ENCODE data around the gene DNHD1.

Gene DNHD1

DNA sequence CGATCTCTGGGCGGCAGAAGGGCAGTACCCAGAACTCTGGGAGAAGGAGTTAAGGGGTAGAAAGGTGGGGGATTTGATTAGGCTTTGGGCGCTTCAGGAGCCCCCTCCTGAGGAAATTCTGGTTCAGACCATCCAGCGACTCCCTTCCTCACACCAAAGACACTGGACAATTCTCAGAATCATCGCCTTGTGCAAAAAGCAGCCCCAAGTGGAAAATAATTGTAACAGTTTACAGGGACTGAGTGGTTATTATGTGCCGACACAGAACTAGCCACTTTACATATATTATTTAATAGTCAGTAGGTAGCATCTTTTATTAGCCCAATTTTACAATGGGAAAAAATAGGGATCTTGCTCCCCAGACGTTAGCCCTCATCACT is 22.7 kb upstream of the DNHD1 start:
- H3K9me3 ChIP-seq (ENCODE audit: insufficient read depth, low read length): no peaks in the 10 kb centered on the region
- H3K9ac ChIP-seq (ENCODE audit: insufficient read length, low read depth): peak overlapping the region; percentile 69
- H3K36me3 ChIP-seq (ENCODE audit: insufficient read depth, insufficient read length, low read length): peaks cover 36% of the 10 kb centered on the region
- no peak for DNase-seq (ENCODE audit: low read depth, low spot score)
- H3K27me3 ChIP-seq (ENCODE audit: insufficient read depth, insufficient read length): peaks cover 11% of the 10 kb centered on the region
- TF ChIP-seq YY1 (IDR thresholded peaks at IDR 0.05; ENCODE audit: insufficient read depth, insufficient read length) (no peak), ZNF274 (IDR thresholded peaks at IDR 0.05; ENCODE audit: low read depth, low read length) (no peak), SUZ12 (IDR thresholded peaks at IDR 0.05; ENCODE audit: extremely low read depth, insufficient read depth, insufficient read length) (no peak)
- peaks cover 5% of the 10 kb centered on the region for H3K4me1 ChIP-seq (ENCODE audit: insufficient read depth, insufficient read length)
- H3K4me3 ChIP-seq (ENCODE audit: insufficient read length, low read depth): peak overlapping the region; percentile 25

DNA sequence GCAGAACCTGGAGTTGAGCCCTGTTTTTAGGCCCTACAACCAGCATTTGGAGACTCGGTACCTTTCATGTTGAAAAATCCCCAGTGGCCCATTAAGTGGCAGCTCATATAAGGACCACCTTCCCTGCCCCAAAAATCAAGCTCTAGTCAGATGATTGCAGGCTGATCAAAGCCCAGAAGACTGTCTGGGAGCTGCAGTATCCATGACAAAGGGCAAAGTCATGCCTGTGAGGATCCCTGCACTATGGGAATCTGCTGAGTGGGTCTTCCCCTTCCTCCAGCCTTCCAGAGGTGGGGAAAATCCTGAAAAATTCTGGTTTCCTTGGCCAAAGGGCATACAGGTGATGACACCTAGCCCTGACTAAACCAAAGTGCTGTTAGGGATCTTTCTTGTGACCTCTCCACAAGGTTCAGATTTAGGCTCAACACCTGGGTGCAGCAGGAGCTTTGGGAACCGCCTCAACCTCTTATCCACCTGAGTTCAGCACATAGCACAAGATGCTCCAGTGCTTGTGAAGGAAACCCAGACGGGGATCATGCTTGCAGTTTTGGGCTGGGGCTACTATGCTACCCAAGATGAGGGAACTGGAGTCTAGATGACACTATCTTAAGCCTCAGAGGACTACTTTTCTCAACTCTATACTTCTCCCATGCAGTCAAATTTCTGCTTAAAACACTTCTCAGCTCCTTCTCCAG is 22.1 kb upstream of the DNHD1 start:
- peak; percentile 3 for DNase-seq (ENCODE audit: low read depth, low spot score)
- Histone ChIP-seq H3K27me3 (ENCODE audit: insufficient read depth, insufficient read length) (peaks cover 11% of the 10 kb centered on the region), H3K4me1 (ENCODE audit: insufficient read depth, insufficient read length) (peaks cover 5% of the 10 kb centered on the region), H3K36me3 (ENCODE audit: insufficient read depth, insufficient read length, low read length) (peaks cover 41% of the 10 kb centered on the region), H3K9me3 (ENCODE audit: insufficient read depth, low read length) (no peaks in the 10 kb centered on the region), H3K9ac (ENCODE audit: insufficient read length, low read depth) (no peak overlapping the region), H3K4me3 (ENCODE audit: insufficient read length, low read depth) (no peak overlapping the region)
- TF ChIP-seq YY1 (IDR thresholded peaks at IDR 0.05; ENCODE audit: insufficient read depth, insufficient read length) (no peak), ZNF274 (IDR thresholded peaks at IDR 0.05; ENCODE audit: low read depth, low read length) (no peak)

DNA sequence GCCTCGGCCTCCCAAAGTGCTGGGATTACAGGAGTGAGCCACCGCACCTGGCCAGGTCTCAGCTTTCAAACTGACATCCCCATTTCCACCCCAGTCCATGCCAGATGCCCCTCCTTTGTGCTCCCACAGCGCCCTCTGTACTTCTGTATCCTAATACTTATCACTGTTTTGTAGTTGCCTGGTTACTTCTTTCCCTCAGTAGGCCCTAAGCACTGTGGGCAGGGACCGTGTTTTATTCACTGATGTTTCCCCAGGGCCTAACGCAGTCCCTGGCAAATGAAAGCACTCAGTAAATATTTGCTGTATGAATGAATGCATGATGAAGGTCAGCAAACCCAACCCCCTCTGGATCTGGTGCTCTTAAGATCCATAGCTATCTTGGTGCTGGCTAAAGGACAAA is 21.1 kb upstream of the DNHD1 start:
- no peak overlapping the region for H3K9ac ChIP-seq (ENCODE audit: insufficient read length, low read depth)
- H3K4me3 ChIP-seq (ENCODE audit: insufficient read length, low read depth): no peak overlapping the region
- peaks cover 11% of the 10 kb centered on the region for H3K27me3 ChIP-seq (ENCODE audit: insufficient read depth, insufficient read length)
- peak; percentile 5 for DNase-seq (ENCODE audit: low read depth, low spot score)
- TF ChIP-seq ZNF274 (IDR thresholded peaks at IDR 0.05; ENCODE audit: low read depth, low read length) (no peak), YY1 (IDR thresholded peaks at IDR 0.05; ENCODE audit: insufficient read depth, insufficient read length) (no peak), SUZ12 (IDR thresholded peaks at IDR 0.05; ENCODE audit: extremely low read depth, insufficient read depth, insufficient read length) (no peak)
- no peaks in the 10 kb centered on the region for H3K9me3 ChIP-seq (ENCODE audit: insufficient read depth, low read length)
- peaks cover 5% of the 10 kb centered on the region for H3K4me1 ChIP-seq (ENCODE audit: insufficient read depth, insufficient read length)
- H3K36me3 ChIP-seq (ENCODE audit: insufficient read depth, insufficient read length, low read length): peaks cover 47% of the 10 kb centered on the region

DNA sequence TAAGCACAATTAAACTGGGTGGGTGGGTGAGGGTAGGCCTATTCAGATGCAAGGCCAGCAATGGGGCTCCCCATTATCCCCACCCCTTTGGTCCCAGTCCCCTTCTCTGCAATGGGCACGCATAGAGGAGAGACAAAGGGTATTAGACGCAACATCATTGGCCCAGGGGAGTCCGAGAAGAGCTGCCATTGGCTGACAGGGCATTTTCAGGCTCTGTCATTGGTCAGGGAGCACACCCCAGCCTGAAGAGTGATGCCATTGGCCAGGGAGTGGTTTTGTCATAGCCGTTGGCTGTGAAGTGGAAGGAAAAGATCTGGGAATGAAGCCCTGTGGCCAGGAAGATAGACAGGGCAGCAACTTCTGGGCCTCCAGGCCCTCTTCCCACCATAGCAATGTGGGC is 20.5 kb upstream of the DNHD1 start:
- Histone ChIP-seq H3K4me1 (ENCODE audit: insufficient read depth, insufficient read length) (peaks cover 5% of the 10 kb centered on the region), H3K36me3 (ENCODE audit: insufficient read depth, insufficient read length, low read length) (peaks cover 47% of the 10 kb centered on the region), H3K9ac (ENCODE audit: insufficient read length, low read depth) (no peak overlapping the region), H3K4me3 (ENCODE audit: insufficient read length, low read depth) (no peak overlapping the region), H3K9me3 (ENCODE audit: insufficient read depth, low read length) (no peaks in the 10 kb centered on the region), H3K27me3 (ENCODE audit: insufficient read depth, insufficient read length) (peaks cover 9% of the 10 kb centered on the region)
- TF ChIP-seq SUZ12 (IDR thresholded peaks at IDR 0.05; ENCODE audit: extremely low read depth, insufficient read depth, insufficient read length): no peak
- no peak for TF ChIP-seq YY1 (IDR thresholded peaks at IDR 0.05; ENCODE audit: insufficient read depth, insufficient read length)
- TF ChIP-seq ZNF274 (IDR thresholded peaks at IDR 0.05; ENCODE audit: low read depth, low read length): no peak
- DNase-seq (ENCODE audit: low read depth, low spot score): no peak

DNA sequence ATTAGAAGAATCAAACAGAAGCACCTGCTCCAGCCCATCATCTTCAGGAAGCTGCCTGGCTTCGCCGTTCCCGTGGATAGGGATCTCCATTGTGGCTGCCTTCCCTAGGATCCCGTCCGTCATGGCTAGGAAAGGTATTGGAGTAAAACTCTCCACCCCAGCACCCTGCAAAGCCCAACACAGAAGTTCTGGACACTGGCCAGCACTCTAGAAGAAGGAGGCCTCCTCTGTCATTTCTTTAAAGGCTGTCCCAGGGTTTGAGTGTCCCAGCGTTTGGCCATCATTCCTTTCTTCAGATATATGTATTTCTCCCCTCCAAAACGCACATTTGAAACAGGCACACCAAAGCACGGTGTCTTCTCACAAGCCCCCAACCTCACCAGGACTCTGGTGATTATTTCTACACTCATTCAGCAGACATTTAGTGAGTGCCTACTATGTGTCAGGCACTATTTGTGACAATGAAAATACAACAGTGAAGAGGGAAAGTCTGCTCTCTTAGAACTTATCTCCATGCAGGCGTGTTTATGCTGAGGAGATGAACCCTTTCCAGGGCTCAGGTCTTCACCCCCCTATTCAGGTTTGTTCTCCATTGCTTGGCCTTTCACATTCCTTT is 16.7 kb upstream of the DNHD1 start:
- Histone ChIP-seq H3K36me3 (ENCODE audit: insufficient read depth, insufficient read length, low read length) (peaks cover 80% of the 10 kb centered on the region), H3K9me3 (ENCODE audit: insufficient read depth, low read length) (no peaks in the 10 kb centered on the region), H3K27me3 (ENCODE audit: insufficient read depth, insufficient read length) (no peaks in the 10 kb centered on the region), H3K4me3 (ENCODE audit: insufficient read length, low read depth) (peak overlapping the region; percentile 98), H3K9ac (ENCODE audit: insufficient read length, low read depth) (peak overlapping the region; percentile 97), H3K4me1 (ENCODE audit: insufficient read depth, insufficient read length) (no peaks in the 10 kb centered on the region)
- no peak for DNase-seq (ENCODE audit: low read depth, low spot score)
- TF ChIP-seq ZNF274 (IDR thresholded peaks at IDR 0.05; ENCODE audit: low read depth, low read length) (no peak), SUZ12 (IDR thresholded peaks at IDR 0.05; ENCODE audit: extremely low read depth, insufficient read depth, insufficient read length) (no peak), YY1 (IDR thresholded peaks at IDR 0.05; ENCODE audit: insufficient read depth, insufficient read length) (no peak)

DNA sequence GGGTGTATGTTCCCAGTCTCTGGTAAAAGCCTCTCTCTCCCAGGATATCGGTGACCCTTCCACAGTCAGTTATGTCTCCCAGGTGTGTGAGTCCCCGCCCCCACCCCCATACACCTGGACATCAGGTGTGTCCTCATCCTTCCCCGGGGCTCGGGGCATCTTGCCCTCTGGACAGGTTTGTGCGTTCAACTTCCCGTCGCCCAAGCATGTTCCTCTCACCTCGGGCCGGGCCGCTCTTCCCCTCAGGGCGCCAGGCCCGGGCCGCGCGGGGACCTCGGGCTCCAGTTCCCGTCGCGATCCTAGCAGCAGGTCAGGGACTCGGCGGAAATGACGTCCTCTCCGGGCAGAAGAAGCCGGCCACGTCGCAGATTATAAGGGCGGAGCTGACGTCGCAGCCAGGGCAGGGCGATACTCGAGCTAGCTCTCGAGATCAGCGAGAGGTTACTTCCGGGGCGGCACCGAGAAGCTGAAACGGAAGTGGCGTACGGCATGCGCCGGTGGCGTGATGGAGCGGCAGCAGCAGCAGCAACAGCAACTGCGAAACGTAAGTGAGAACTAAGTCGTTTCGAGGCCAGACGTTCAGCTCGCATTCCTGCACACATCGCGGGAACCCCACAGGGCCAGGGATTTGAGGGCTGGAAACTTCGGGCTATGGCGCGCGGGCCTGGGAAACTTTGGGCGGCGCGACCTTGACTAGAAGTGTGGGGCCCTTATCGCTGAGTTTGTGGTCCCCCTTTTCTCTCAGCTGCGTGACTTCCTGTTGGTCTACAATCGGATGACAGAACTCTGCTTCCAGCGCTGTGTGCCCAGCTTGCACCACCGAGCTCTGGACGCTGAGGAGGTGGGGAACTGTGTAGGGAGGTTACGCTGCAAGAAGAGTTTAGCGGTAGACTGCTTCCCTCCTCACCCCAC is 15.8 kb upstream of the DNHD1 start, which contains the start of the genes ARFIP2 and TIMM10B:
Gene ARFIP2, minus strand, starts transcription at position 320 of the 912 bp plus-strand sequence. CDS start 910 bp downstream, outside the sequence.
Gene TIMM10B, plus strand, starts transcription at position 490 of the 912 bp plus-strand sequence. Its CDS starts 16 bp downstream, at position 506.
- H3K36me3 ChIP-seq (ENCODE audit: insufficient read depth, insufficient read length, low read length): peaks cover 84% of the 10 kb centered on the region

More for the DNA sequence above, 15.8 kb upstream of the DNHD1 start, which contains the start of the genes ARFIP2 and TIMM10B:
- H3K9me3 ChIP-seq (ENCODE audit: insufficient read depth, low read length): no peaks in the 10 kb centered on the region
- no peaks in the 10 kb centered on the region for H3K4me1 ChIP-seq (ENCODE audit: insufficient read depth, insufficient read length)
- TF ChIP-seq SUZ12 (IDR thresholded peaks at IDR 0.05; ENCODE audit: extremely low read depth, insufficient read depth, insufficient read length) (no peak), YY1 (IDR thresholded peaks at IDR 0.05; ENCODE audit: insufficient read depth, insufficient read length) (no peak), ZNF274 (IDR thresholded peaks at IDR 0.05; ENCODE audit: low read depth, low read length) (no peak)
- peak within 1 kb of the TSS; percentile 97 for H3K9ac ChIP-seq (ENCODE audit: insufficient read length, low read depth)
- H3K4me3 ChIP-seq (ENCODE audit: insufficient read length, low read depth): peak within 1 kb of the TSS; percentile 98
- DNase-seq (ENCODE audit: low read depth, low spot score): peak; percentile 96
- H3K27me3 ChIP-seq (ENCODE audit: insufficient read depth, insufficient read length): no peaks in the 10 kb centered on the region

Data from NT2/D1 (cell line).